Stimulated activated CD4-positive, alpha-beta T cell treated with anti-CD3 and anti-CD28 coated beads, TNF-alpha, amount 100 ng/mL, for 1 hour (primary cell): Measurements from ENCODE around the gene PNLIP.

Source experiments
- DNase-seq, 3 donors: peaks; one replicate each; pipeline ENCODE4 v3.0.0-alpha.2; 2020; ENCODE audit warnings: low read depth in 3 of 3, low spot score in 1 of 3

Gene PNLIP

GRCh38 chr10:116613471-116613870 is 67.7 kb downstream of the PNLIP start:
- no peak for DNase-seq

- no peak for DNase-seq
Measured at GRCh38 chr10:116614796-116615195, 69.1 kb downstream of the PNLIP start.

- no peak for DNase-seq
Measured at GRCh38 chr10:116615199-116615776, 69.6 kb downstream of the PNLIP start.
